Adipocyte (in vitro differentiated cells): Measurements from ENCODE around the gene CPEB3.
A peak's percentile ranks its signal among the peaks of the same experiment; 100 is the strongest.

Experiments
- DNase-seq: peaks from one replicate; pipeline ENCODE4 v3.0.0-alpha.2; 2015; ENCODE audit warnings: low read depth
- H3K27me3 ChIP-seq: replicated peaks from 2 replicates; pipeline ENCODE4 v1.7.0; 2013; ENCODE audit warnings: mild to moderate bottlenecking, low read length, moderate library complexity; ENCODE audit not compliant: control insufficient read depth, insufficient read depth
- H3K36me3 ChIP-seq: 2 replicates; pipeline ENCODE4 v1.7.0; 2013; ENCODE audit warnings: low read length, mild to moderate bottlenecking, moderate library complexity; ENCODE audit not compliant: control insufficient read depth, insufficient read depth, severe bottlenecking
- H3K4me1 ChIP-seq: 2 replicates; pipeline ENCODE4 v1.7.0; 2013; ENCODE audit warnings: mild to moderate bottlenecking, low read length, moderate library complexity; ENCODE audit not compliant: control insufficient read depth, insufficient read depth
- H3K4me3 ChIP-seq: 2 replicates; pipeline ENCODE4 v1.7.0; 2013; ENCODE audit warnings: mild to moderate bottlenecking, low read length, moderate library complexity
- H3K9ac ChIP-seq: 2 replicates; pipeline ENCODE4 v1.7.0; 2013; ENCODE audit warnings: mild to moderate bottlenecking, low read length, moderate library complexity
- H3K9me3 ChIP-seq: 2 replicates; pipeline ENCODE4 v1.7.0; 2013; ENCODE audit warnings: mild to moderate bottlenecking, low read length, moderate library complexity; ENCODE audit not compliant: control insufficient read depth

CPEB3 gene

DNA sequence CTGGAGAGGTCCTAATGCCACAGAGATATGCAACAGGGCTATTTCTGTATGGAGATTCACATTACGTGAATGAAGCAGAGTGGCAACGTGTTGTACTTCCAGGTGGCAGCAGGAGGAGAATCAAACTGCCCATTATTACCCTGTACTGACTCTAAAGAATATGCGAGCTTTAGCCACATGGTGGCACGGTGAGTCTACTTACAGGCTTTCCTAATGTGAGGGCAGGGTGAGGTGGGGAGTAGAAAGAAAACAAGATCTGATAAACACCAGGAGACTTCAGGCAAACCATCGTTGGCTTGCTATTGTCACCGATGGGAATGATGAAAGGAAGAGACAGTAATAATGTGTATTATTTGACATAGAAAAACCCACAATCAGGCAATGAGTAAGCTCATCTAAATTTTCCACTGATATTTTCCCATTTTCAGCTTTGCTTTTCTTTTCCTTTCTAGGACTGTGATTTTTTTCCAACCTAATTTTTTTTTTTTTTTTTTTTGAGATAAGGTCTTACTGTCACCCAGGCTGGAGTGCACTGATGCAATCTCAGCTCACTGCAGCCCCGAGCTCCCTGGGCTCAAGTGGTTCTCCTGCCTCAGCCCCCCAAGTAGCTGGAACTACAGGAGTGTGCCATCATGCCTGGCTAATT lies 203.0 kb downstream of the CPEB3 start:
- no peaks in the 10 kb centered on the region for H3K36me3 ChIP-seq
- H3K4me3 ChIP-seq, result no peak overlapping the region
- peaks cover 4% of the 10 kb centered on the region for H3K4me1 ChIP-seq
- no peaks in the 10 kb centered on the region for H3K27me3 ChIP-seq
- H3K9me3 ChIP-seq, result no peaks in the 10 kb centered on the region
- DNase-seq, result peak; percentile 88
- H3K9ac ChIP-seq, result no peak overlapping the region

DNA sequence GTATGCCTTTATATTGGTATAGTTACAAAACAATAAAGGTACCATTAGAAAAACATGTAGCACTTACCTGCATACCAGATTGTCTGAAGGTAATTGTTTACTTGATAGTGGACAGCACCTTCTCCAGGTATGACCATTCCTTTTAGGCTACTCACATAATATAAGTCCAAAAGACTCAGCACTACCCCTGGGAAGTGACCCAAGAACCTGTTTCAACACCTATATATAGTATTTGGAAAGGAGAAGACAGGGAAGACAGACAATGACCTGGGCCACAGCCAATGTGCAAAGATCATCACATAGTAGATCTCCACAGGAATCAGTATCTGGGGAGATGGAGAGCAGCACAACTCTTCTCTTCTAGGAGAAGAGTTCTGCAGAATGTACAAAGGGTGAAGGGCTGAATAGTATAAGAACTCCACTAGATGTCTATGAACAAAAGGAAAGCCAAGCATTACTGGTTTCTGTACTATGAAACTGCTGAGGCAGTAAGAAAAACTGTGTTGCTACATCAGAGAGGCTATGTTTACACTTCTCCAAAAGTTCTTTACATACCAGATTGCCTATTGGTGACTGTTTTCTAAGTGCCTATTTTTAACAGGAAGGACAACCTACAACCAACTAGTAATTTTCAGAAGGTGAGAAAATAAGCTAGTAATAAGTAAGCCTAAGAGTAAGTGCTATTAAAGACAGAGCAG lies 208.1 kb downstream of the CPEB3 start:
- Histone ChIP-seq H3K27me3 (no peaks in the 10 kb centered on the region), H3K4me3 (no peak overlapping the region), H3K4me1 (peaks cover 7% of the 10 kb centered on the region), H3K9ac (no peak overlapping the region), H3K9me3 (no peaks in the 10 kb centered on the region), H3K36me3 (peaks cover 7% of the 10 kb centered on the region)
- peak; percentile 24 for DNase-seq

DNA sequence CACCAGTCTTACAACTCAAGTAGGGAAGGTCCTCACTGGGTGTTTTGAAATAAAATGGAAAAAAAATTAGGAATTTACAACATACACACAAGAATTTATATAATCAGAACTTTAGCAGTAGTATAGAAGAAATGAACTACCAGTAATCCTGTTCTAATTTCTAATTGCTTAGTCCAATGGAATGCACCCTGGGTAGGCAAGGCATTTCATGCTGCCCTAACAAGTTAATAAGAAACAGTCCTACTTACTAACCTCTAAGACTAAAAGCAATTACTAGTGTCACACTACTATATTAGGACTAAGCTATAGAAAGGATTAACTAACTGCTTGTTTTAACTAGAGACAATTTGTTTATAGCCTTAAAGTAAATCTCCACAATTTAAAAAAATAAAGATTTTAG lies 209.2 kb downstream of the CPEB3 start:
- peak; percentile 38 for DNase-seq
- Histone ChIP-seq H3K36me3 (peaks cover 7% of the 10 kb centered on the region), H3K9ac (no peak overlapping the region), H3K9me3 (no peaks in the 10 kb centered on the region), H3K27me3 (no peaks in the 10 kb centered on the region), H3K4me3 (no peak overlapping the region), H3K4me1 (peaks cover 7% of the 10 kb centered on the region)

DNA sequence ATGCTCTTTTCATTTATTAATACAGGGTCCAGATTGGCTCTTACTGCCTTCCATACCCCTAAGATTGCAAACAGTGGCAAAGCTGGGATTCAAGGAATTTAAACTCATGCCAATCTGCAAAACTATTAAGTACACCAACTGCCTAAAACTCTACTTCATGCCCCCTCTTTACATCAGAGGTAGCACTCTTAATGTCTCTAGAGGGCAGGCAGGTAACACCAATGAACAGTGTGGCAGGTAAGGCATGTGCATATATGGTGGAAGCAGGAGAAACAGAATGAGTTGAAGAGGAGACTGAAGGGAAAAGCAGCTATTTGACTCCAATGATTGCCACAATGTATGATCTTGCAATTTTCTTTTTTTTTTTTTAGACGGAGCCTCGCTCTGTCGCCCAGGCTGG lies 210.6 kb downstream of the CPEB3 start:
- no peak overlapping the region for H3K9ac ChIP-seq

DNA sequence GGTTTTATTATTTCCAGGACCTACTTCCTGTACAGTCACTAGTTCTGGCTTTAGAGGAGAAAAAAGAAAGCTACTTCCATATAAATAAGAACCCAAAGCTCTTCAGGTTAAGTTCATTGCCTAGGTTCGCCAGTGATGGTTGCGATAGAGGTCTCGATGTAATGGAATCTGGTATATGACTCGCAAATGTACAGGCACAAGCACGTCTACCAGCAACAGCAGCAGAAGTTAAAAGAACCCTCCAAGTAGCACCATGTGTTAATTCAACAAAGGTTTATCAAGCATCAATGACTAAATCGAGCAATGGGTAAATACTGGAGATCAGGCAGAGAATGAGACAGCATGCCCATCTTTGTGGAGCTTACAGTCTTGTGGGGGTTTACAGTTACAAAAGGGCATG lies 211.9 kb downstream of the CPEB3 start:
- Histone ChIP-seq H3K9ac (no peak overlapping the region), H3K36me3 (peaks cover 7% of the 10 kb centered on the region), H3K4me1 (peaks cover 7% of the 10 kb centered on the region), H3K4me3 (no peak overlapping the region), H3K9me3 (no peaks in the 10 kb centered on the region), H3K27me3 (no peaks in the 10 kb centered on the region)
- no peak for DNase-seq

More for the DNA sequence above, 210.6 kb downstream of the CPEB3 start:
- no peaks in the 10 kb centered on the region for H3K9me3 ChIP-seq
- peaks cover 7% of the 10 kb centered on the region for H3K36me3 ChIP-seq
- no peak for DNase-seq
- no peak overlapping the region for H3K4me3 ChIP-seq
- peaks cover 7% of the 10 kb centered on the region for H3K4me1 ChIP-seq
- H3K27me3 ChIP-seq, result no peaks in the 10 kb centered on the region

DNA sequence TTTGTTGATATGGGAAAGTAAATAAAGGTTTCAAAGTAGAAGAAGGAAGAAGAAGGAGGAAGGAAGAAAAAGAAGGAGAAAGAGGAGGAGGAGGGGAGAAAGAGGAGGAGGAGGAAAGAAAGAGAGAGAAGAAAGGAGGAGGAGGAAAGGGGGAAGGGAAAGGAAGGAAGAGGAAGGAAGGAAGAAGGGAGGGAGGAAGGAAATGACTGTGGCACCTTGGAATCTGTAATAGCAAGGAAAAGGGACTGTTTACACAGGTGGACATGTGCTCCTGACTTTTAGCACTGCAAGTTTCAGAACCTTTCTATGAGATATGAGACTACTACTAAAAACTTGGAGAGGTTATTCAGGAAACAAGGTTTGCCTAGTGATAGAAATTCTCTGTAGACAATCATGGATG lies 214.2 kb downstream of the CPEB3 start:
- H3K4me1 ChIP-seq, result no peaks in the 10 kb centered on the region
- no peak overlapping the region for H3K4me3 ChIP-seq
- H3K9ac ChIP-seq, result no peak overlapping the region
- no peak for DNase-seq
- H3K9me3 ChIP-seq, result no peaks in the 10 kb centered on the region
- peaks cover 7% of the 10 kb centered on the region for H3K36me3 ChIP-seq
- H3K27me3 ChIP-seq, result no peaks in the 10 kb centered on the region

DNA sequence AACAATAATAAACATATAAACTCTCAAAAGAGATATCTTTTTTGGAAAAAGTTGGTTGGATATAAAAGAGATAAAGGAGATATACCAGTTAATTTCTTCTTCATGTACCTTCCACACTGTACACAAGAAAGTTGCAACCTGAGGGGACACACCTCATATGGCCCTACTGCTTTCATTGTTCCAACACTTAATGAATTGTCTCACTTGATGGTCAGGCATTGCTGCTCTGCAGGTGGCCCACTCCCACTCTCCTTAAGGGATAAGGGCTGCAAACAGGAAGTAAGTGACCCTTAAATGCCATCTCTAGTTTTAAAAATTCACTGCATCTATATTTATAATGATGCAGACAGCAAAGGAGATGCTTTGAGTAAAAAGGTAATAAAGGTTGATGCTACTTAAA lies 215.0 kb downstream of the CPEB3 start:
- H3K4me3 ChIP-seq, result no peak overlapping the region
- no peak for DNase-seq
- no peak overlapping the region for H3K9ac ChIP-seq
- H3K27me3 ChIP-seq, result no peaks in the 10 kb centered on the region
- peaks cover 2% of the 10 kb centered on the region for H3K36me3 ChIP-seq
- no peaks in the 10 kb centered on the region for H3K4me1 ChIP-seq
- H3K9me3 ChIP-seq, result no peaks in the 10 kb centered on the region

DNA sequence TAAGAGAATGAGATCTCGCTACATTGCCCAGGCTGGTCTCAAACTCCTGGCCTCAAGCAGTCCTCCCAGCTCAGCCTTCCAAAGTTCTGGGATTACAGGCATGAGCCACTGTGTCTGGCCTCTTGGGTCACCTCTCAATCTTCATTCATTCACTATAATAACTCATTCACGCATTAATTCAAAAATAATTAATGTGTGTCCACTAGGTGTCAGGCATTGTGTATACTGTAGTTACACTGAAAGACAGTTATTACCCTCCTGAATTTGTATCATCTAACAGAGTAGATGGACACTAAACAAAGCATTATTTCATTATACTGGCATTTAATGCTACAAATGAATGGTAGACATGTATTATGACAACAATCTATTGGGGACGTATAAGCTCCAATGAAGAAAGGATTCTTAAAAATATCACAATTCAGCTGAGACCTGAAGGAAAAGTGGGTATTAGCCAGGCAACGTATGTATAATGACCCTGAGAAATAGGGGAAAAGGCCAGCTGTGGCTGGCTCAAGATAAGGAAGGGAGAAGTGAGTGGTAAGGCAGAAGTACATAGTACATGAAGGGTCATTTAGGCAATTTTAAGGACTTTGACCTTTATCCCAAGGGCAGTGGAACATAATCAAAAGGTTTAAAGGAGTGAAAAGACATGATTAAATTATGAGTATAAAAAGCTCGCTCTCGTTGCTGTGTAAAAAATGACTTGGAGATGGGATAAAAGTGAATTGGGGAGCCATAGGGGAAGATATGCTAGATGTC lies 216.6 kb downstream of the CPEB3 start:
- no peaks in the 10 kb centered on the region for H3K27me3 ChIP-seq
- no peak for DNase-seq
- H3K4me3 ChIP-seq, result no peak overlapping the region
- H3K4me1 ChIP-seq, result peaks cover 7% of the 10 kb centered on the region
- H3K36me3 ChIP-seq, result no peaks in the 10 kb centered on the region
- no peak overlapping the region for H3K9ac ChIP-seq
- H3K9me3 ChIP-seq, result no peaks in the 10 kb centered on the region

DNA sequence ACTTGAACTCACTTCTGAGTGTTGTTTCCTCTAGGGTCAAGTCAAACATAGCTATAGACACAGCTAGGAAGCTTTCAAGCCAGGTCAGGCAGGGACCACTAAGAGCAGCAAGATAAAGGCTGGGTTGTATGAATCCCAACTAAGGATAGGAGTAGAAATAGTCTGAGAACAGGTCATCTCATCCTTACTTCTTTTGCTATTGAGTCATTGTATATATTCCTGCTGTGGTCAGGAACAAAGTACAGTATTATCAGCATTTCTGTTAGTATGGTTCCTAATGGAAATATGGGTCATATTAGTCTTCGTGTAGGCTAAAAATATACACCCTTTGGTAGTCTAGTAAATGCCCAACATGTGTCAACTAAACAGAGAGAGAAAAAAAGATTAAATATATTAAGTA lies 222.0 kb downstream of the CPEB3 start:
- Histone ChIP-seq H3K4me1 (peaks cover 7% of the 10 kb centered on the region), H3K4me3 (no peak overlapping the region), H3K9me3 (no peaks in the 10 kb centered on the region), H3K9ac (no peak overlapping the region), H3K27me3 (no peaks in the 10 kb centered on the region), H3K36me3 (no peaks in the 10 kb centered on the region)
- DNase-seq, result no peak

DNA sequence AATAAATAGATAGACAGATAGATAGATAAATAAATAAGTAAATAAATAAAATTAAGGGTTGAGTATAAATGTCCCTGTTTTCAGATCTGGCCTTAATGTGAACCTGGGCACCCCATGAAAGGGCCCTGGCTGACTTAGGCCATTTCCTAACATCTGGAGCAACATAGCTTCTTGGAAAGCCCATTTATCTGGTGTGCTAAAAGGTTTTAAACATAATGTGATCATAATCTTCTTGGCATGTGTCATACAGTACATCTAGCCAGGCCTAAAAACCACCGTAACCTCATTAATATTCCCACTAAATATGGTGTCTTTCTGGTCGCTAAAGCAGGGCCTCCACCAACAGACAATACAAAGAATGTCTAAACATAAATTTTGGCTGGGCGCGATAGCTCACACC lies 224.5 kb downstream of the CPEB3 start:
- H3K36me3 ChIP-seq, result no peaks in the 10 kb centered on the region
- H3K9ac ChIP-seq, result no peak overlapping the region
- no peak overlapping the region for H3K4me3 ChIP-seq
- DNase-seq, result no peak
- H3K4me1 ChIP-seq, result peaks cover 7% of the 10 kb centered on the region
- no peaks in the 10 kb centered on the region for H3K27me3 ChIP-seq
- no peaks in the 10 kb centered on the region for H3K9me3 ChIP-seq

DNA sequence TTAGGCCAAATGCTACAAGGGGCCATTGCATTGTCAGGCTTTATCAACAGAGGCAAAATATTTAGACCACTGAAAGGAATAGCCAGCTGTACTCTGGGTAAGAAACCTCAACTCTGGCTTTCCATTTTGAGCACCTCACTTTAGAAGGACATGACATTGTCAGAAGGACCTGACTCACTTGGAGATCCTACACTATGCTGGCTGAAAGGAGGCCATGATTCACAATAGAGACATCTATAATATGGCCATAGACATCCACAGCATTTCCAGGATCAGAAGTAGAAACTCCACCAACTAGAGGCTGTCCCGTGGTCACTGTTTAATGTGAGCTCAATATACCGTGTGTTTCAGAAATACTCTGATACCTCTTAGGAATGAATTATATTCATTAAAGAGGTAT lies 226.4 kb downstream of the CPEB3 start:
- H3K4me3 ChIP-seq, result no peak overlapping the region
- no peaks in the 10 kb centered on the region for H3K27me3 ChIP-seq
- H3K9ac ChIP-seq, result no peak overlapping the region
- no peak for DNase-seq
- H3K4me1 ChIP-seq, result no peaks in the 10 kb centered on the region
- H3K9me3 ChIP-seq, result no peaks in the 10 kb centered on the region
- H3K36me3 ChIP-seq, result no peaks in the 10 kb centered on the region
